Breast epithelium (tissue), 4 donors: ENCODE measurements around the gene VSIG10L2. TPM values are rescaled to one million over a fixed set of nuclear protein-coding genes. Genes with fewer than 3 reads are reported as not detected.

Experiments used
- DNase-seq, 2 donors: peaks; one replicate each; pipeline ENCODE4 v3.0.0-alpha.2; 2019; ENCODE audit warnings: low spot score in 2 of 2
- H3K27ac ChIP-seq, 2 donors: fragments of 200-600 bp; sonication (generic) in 1 of 2; one replicate each; pipeline ENCODE4 v1.5.1; 2016 to 2019; ENCODE audit warnings: mild to moderate bottlenecking in 1 of 2
- H3K27me3 ChIP-seq, 2 donors: fragments of 200-600 bp; sonication (generic) in 1 of 2; one replicate each; pipeline versions ENCODE4 v1.5.1 to v1.6.0; 2017 to 2019; ENCODE audit warnings: control low read depth in 1 of 2, mild to moderate bottlenecking in 1 of 2
- H3K36me3 ChIP-seq: fragments of 200-600 bp; one replicate; pipeline ENCODE4 v1.5.1; 2019
- H3K4me1 ChIP-seq, 2 donors: fragments of 200-600 bp; sonication (generic); one replicate each; pipeline ENCODE4 v1.5.1; 2016 to 2019; ENCODE audit warnings: control low read depth in 1 of 2
- H3K4me3 ChIP-seq, 3 donors: fragments of 200-600 bp; sonication (generic); 1 replicate in 2 of 3; 2 replicates in 1 of 3; pipeline ENCODE4 v1.5.1; 2016 to 2019; ENCODE audit warnings: mild to moderate bottlenecking in 3 of 3, moderate library complexity in 2 of 3
- H3K9me3 ChIP-seq, 2 donors: fragments of 200-600 bp; sonication (generic) in 1 of 2; one replicate each; pipeline ENCODE4 v1.5.1; 2016 to 2019; ENCODE audit warnings: control low read depth in 1 of 2
- CTCF ChIP-seq, 3 donors: fragments of 450-650 bp; IDR thresholded peaks; one replicate each; pipeline ENCODE4 v1.5.1; 2016 to 2017; ENCODE audit warnings: antibody characterized with exemption in 3 of 3, mild to moderate bottlenecking in 3 of 3, moderate library complexity in 3 of 3
- POLR2A ChIP-seq: fragments of 450-650 bp; IDR thresholded peaks from one replicate; pipeline ENCODE4 v1.6.1; 2016; ENCODE audit warnings: antibody characterized with exemption, mild to moderate bottlenecking, moderate library complexity
- POLR2AphosphoS5 ChIP-seq, 3 donors: sonication (generic); formaldehyde crosslinking; IDR thresholded peaks; one replicate each; pipeline ENCODE4 v1.6.1; 2017; ENCODE audit warnings: antibody characterized with exemption in 3 of 3
- intact Hi-C: fragments of 100-400 bp; cut with DNase I; formaldehyde crosslinking; loops from one replicate; pipeline ENCODE4 v1.15.1; 2023; ENCODE audit warnings: low total_unique reads
- total RNA-seq, 3 donors: library from RNA; depleted of rRNA; stranded (reverse); fragments of >200 nt; gene quantifications; one replicate each; pipeline ENCODE4 v1.1.0, GENCODE V29; 2016

VSIG10L2 gene
- total RNA-seq, 3 donors from 2014 or later: 3.6 to 4.1 TPM; not detected in 1

GRCh38 chr11:125940145-125940544 is 5.7 kb upstream of the VSIG10L2 start:
- Histone ChIP-seq H3K9me3 (no peaks in the 10 kb centered on the region), H3K27ac (no peak overlapping the region), H3K4me3 (no peak overlapping the region), H3K4me1 (no peaks in the 10 kb centered on the region), H3K27me3 (no peaks in the 10 kb centered on the region), H3K36me3 (no peaks in the 10 kb centered on the region)
- intact Hi-C loops: no loop called here
- no peak for DNase-seq
- TF ChIP-seq CTCF (IDR thresholded peaks at IDR 0.05): no peak
- TF ChIP-seq POLR2A: no peak
- no peak for TF ChIP-seq POLR2AphosphoS5 (IDR thresholded peaks at IDR 0.05)

GRCh38 chr11:125941267-125941618 is 4.6 kb upstream of the VSIG10L2 start:
- Histone ChIP-seq H3K4me1 (no peaks in the 10 kb centered on the region), H3K27ac (no peak overlapping the region), H3K9me3 (no peaks in the 10 kb centered on the region), H3K4me3 (no peak overlapping the region), H3K27me3 (no peaks in the 10 kb centered on the region), H3K36me3 (no peaks in the 10 kb centered on the region)
- intact Hi-C loops: no loop called here
- TF ChIP-seq POLR2AphosphoS5 (IDR thresholded peaks at IDR 0.05): no peak
- no peak for DNase-seq

GRCh38 chr11:125941619-125942611 is 3.9 kb upstream of the VSIG10L2 start:
- no peak overlapping the region for H3K4me3 ChIP-seq
- no peak overlapping the region for H3K27ac ChIP-seq
- H3K27me3 ChIP-seq: no peaks in the 10 kb centered on the region
- H3K9me3 ChIP-seq: no peaks in the 10 kb centered on the region
- no peaks in the 10 kb centered on the region for H3K36me3 ChIP-seq
- intact Hi-C loops: no loop called here
- TF ChIP-seq POLR2A (no peak), POLR2AphosphoS5 (IDR thresholded peaks at IDR 0.05) (no peak), CTCF (IDR thresholded peaks at IDR 0.05) (peak in 2 of 3 donors; percentile 29 to 49)
- peak; percentile 30 to 67 for DNase-seq
- H3K4me1 ChIP-seq: no peaks in the 10 kb centered on the region

GRCh38 chr11:125942771-125943428 is 2.9 kb upstream of the VSIG10L2 start:
- H3K4me3 ChIP-seq: no peak overlapping the region
- H3K9me3 ChIP-seq: no peaks in the 10 kb centered on the region
- H3K27me3 ChIP-seq: no peaks in the 10 kb centered on the region
- TF ChIP-seq POLR2A (no peak), CTCF (IDR thresholded peaks at IDR 0.05) (no peak), POLR2AphosphoS5 (IDR thresholded peaks at IDR 0.05) (no peak)
- DNase-seq: no peak
- H3K27ac ChIP-seq: no peak overlapping the region
- H3K36me3 ChIP-seq: no peaks in the 10 kb centered on the region
- intact Hi-C loops: no loop called here
- H3K4me1 ChIP-seq: no peaks in the 10 kb centered on the region

- Histone ChIP-seq H3K27me3 (no peaks in the 10 kb centered on the region), H3K4me3 (no peak overlapping the region), H3K27ac (no peak overlapping the region), H3K36me3 (no peaks in the 10 kb centered on the region), H3K9me3 (no peaks in the 10 kb centered on the region), H3K4me1 (no peaks in the 10 kb centered on the region)
- TF ChIP-seq POLR2A: no peak
- TF ChIP-seq POLR2AphosphoS5 (IDR thresholded peaks at IDR 0.05): no peak
- DNase-seq: no peak
- intact Hi-C loops: no loop called here
Measured at GRCh38 chr11:125943661-125944349, 2.0 kb upstream of the VSIG10L2 start.
